ENCODE data around the gene BOK. TPM values are rescaled to one million over a fixed set of nuclear protein-coding genes. Genes with fewer than 3 reads are reported as not detected.

Gene BOK
- polyA plus RNA-seq, 12 donors: 25.0 to 77.5 (median 49.0) TPM; not detected in 1

- no peak for DNase-seq
These were observed 23.7 kb upstream of the BOK start for GRCh38 chr2:241534701-241535375.

GRCh38 chr2:241535871-241536655, 22.5 kb upstream of the BOK start:
- no peak for DNase-seq

GRCh38 chr2:241538838-241539615, 19.5 kb upstream of the BOK start:
- DNase-seq: no peak

- DNase-seq: no peak
These were observed 18.8 kb upstream of the BOK start for GRCh38 chr2:241539616-241540374.

- no peak for DNase-seq
These were observed 18.2 kb upstream of the BOK start for GRCh38 chr2:241540401-241540770.

- no peak for DNase-seq
These were observed 17.6 kb upstream of the BOK start for GRCh38 chr2:241540771-241541561.

GRCh38 chr2:241541564-241542277, 16.8 kb upstream of the BOK start:
- DNase-seq: no peak

- DNase-seq: no peak
These were observed 16.3 kb upstream of the BOK start for GRCh38 chr2:241542278-241542605.

- no peak for DNase-seq
These were observed 13.4 kb upstream of the BOK start for GRCh38 chr2:241545106-241545505.

GRCh38 chr2:241545523-241546473, 12.7 kb upstream of the BOK start:
- DNase-seq: no peak

- DNase-seq: no peak
These were observed 11.6 kb upstream of the BOK start for GRCh38 chr2:241546771-241547498.

- no peak for DNase-seq
These were observed 10.6 kb upstream of the BOK start for GRCh38 chr2:241547781-241548450.

GRCh38 chr2:241548451-241548835, 10.1 kb upstream of the BOK start:
- DNase-seq: no peak

- DNase-seq: no peak
These were observed 7.6 kb upstream of the BOK start for GRCh38 chr2:241550616-241551580.

GRCh38 chr2:241551599-241551997, 6.9 kb upstream of the BOK start:
- DNase-seq: no peak

- DNase-seq: no peak
These were observed 6.4 kb upstream of the BOK start for GRCh38 chr2:241551998-241552737.
